ENCODE data around the gene GABRR3.
A peak's percentile ranks its signal among the peaks of the same experiment; 100 is the strongest.

GABRR3 gene

DNA sequence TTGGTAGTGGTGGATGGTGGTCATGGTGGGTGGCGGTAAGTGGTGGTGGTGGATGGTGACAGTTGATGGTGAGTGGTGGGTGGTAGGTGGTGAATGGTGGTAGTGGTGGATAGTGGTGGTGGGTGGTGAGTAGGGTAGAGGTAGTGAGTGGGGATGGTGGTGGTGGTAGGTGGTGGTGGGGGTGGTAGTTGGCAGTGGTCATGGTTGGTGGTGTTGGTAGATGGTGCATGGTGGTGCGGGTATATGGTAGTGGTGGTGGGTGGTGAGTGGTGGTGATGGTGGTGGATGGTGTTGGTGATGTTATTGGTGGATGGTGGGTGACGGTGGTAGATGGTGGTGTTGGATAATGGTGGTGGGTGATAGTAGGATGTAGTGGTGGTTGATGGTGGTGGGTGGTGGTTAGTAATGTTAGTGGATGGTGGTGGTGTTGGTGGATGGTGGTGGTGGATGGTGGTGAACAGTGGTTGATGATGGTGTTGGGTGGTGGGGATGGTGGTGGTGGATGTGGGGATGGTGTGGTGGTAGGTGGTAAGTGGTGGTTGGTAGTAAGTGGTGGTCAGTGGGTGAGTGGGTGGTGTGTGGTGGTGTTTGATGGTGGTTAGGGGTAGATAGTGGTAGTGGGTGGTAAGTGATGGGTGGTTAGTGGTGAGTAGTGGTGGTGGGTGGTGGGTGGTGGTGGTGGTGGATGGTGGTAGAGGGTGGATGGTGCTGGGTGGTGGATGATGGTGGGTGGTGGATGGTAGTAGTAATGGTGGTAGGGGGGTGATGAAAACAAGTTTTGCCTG is 46.1 kb downstream of the GABRR3 start:
- no peak for DNase-seq

DNA sequence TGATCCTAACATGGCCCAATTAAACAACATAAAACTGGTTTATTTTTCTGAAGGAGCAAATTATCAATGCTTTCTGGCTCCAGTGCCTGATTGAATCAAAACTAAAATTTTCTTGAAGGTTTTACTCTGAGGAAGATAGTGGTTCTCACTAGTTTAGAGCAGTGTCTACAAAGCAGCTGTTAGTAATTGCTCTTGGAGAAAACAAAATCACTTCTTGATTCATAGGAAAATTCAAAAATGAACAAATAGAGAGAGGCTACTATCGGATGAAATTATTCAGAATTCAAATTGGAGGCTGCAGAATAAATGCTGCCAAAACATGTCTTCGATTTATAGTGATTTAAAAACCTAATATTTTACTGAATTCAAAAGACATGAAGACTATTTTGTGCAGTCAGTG is 47.8 kb downstream of the GABRR3 start:
- no peak for DNase-seq

DNA sequence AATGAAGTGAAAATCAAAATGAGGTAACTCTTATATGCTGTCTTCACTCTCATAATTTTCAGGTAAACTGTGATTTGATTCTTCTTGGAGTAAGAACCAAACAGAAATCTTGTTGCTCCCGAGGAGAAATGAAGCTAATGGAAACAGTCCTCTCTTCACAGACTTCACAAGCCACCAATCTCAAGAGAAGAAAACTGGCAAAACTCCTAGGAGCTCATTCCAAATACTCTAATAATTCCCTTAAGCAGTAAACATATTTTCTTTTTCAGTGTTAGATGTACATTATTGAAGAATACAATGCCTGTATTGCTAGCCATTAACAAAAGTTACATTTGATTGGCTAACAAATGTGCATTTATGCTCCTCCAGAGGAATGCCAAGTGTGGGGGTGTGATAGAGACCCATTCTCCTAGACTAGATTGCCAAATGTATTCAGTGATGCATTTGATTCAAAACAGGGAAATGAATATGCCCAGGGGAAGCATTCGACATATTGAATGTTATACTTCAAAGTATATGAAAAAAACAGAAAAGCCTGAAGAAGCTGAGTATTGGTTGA is 51.1 kb downstream of the GABRR3 start:
- DNase-seq = no peak

DNA sequence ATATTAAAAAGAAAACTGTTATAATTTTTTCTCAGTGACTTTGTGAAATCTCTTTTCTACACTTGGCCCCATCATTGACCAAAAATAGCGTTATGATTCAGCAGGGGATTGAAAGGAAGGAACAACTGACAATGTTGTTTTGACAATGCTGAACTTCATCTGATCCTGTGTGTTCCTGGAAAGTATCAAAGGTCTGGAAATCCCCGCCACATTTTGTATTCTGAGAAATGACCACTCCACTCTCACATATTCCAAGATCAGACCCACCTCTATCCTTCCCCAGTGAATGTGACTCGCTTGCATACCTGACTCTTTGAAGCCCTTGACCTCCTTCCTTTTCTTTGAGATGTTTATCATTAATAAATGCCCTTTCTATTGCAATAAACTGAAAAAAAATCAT is 53.2 kb downstream of the GABRR3 start:
- no peak for DNase-seq

DNA sequence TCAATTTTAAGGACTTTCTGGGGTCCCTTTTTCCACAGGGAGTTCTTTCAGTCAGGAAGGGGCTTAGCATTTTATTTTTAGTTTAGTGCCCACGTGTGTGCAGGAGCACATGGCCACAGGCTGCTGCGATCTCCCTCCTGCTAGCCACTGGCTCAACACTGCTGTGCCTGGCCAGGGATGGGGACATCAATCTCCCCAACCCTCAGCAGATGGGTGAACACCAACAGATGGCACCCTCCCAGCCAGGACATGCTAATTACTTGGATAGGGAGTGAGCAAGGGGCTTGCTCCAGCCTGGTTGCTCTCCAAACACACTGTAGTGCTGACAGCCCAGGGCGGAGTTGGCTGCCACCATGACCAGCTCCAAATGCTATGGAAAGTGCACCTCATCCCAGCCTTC is 55.5 kb downstream of the GABRR3 start:
- DNase-seq = no peak

DNA sequence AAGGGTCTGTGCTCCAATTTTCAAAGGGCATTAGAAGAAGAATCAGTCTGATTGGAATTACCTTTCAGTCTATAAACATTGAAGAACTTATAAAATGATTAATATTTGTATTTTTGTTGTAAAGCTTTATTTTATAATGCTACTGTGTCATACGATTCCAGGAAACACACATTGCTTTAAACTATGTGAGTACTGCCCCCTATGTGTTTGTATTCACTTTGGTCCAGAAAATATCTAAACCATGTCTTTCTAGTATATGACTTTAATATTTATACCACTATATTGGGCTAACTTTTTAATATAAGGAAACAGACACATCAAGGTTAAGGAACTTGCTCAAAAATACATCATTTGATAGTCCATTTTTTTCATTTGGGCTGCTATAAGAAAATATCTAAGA is 59.6 kb downstream of the GABRR3 start:
- DNase-seq = no peak

DNA sequence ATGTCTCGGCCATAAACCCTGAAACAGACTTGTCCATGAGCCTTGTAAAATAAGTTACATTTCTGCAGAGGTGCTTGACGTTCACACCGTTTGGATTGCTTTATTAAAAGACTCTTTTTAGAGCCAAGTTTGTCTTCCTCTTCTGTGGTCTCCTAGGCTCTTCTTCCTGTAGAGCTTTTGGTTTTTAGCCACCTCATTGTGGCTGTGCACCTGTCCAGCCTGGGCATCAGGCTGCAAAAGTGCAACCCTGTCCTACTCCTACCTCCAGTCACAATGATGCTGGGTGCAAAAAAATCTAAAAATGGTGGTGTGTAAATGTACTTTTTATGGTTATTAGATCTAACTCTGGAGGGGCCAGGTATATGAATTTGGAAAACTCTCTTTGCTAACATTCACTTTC is 60.1 kb downstream of the GABRR3 start:
- no peak for DNase-seq

DNA sequence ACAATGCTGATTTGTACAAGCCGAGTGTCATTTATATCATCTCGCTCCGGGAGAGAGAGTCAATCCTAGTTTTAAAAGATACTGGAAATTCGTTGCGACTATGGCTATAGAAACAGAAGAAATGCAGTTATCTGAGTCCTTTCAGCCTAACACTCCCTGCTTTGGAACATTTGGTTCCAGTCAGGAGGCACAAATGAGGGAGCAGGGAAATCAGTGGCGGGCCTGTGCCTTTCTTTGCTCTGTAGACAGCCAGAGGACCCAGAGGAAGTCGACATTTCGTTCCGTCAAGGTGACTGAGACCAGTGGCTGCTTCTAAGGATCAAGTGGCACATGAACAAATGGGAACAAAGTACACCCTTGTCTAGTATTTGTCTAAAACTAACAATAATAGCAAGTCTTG is 62.1 kb downstream of the GABRR3 start:
- DNase-seq = no peak

DNA sequence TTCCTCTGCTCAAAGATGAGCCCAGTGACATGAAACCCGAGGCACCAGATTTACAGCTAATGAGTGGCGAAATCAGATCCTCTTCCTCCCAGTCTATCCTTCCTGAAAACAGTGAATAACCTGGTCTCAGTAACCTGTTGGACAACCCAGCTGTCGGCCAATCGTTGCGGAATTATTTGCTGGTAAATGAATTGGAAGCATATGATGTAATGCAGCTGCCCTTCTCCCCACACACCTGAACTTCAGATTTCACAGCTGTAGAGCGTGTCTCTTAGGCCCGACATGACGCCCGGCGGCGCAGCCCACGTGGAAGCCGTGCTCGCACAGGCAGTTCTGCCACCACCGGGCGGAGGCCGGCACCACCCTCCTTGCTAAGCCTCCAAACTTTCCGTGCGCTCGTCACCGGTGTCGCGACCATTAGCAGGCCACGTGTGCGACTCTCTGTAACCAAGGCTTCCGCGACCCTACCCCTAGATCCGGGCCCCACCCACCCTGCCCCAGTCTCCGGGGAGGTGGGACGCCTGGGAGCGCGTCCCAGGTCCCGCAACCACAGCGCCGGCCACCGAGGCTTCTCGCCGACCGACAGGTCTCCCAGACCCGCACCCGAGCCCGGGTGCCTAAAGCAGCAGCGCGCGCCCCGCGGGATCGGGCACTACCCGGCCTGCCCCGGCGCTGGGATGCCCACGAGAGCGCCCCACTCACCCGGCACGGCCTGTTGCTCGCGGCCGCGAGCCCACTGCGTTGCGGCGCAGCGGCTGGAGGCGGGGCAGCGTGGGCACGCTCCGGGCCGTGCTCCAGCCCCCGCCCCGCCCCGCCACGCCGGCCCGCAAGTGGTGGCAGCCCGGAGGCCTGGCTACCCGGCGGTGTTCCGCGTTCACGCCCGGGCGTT is 63.2 kb downstream of the GABRR3 start, which contains the start of gene RIOX2:
Gene RIOX2 (minus strand): TSS at position 753 of the 889 bp plus-strand sequence. CDS start 4,838 bp downstream, outside the sequence.
- DNase-seq = peak; percentile 72

DNA sequence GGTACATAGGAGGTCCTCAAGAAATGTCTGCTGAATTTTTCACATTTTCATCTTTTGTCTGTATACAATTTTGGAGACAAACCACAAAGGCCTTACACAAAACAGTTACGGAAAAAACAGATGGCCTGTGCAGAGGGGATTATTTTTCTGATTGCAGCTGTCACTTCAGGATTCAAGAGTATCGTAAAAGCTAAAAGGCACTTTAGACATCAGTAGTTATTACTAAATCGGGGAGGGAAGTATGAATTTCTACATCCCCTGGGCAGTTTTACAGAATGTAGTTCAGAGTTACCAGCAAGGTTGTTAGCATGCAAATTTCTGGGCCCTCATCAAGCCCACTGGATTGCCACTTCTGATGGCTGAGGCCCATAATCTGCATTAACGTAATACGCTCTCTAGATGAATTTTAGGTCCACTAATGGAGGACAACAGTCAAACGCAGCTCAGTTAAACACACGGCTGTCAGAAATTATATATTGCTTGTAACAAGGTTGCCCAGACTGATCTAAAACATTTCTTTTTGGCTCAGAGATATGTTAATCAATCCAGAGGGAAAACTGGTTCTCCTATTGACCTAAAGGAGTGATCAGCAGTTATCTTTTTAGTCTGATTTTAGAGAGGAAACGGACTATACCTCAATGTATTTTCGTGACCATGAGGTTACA is 64.0 kb downstream of the GABRR3 start:
- no peak for DNase-seq

DNA sequence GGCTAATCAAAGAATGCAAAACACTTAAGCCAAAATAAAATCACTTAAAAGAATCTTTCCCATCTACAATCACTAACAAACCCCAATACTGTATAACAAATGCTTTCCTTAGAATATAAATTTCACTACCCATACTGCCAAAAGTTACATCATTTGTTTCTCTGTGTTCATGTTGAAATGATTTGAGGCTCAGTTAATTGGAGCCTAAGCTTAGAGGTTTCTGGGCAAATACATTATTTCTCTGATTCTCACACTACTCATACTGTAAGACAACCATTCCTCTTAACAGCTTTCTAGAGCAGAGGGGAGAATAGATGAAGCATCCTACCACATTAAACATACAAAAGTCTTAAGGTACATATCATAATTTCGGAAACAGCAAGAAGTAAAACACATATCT is 65.0 kb downstream of the GABRR3 start:
- peak; percentile 45 for DNase-seq

DNA sequence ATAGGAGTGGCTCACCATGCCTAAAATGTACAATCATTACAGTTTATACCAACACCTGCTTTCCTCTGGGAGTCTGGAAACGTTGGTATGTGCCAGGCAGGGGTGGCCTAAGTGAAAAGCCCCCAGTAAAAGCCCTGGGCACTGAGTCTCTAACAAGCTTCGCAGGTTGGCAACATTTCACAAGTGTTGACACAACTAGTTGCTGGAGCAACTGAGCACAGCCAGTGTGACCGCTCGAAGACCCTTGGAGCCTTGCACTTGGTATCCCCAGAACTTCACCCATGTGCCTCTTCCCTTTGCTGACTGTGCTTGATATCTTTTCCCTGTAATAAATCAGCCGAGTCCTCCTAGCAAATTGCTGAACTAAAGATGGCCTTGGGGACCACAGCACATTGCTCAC is 65.6 kb downstream of the GABRR3 start:
- DNase-seq = no peak

DNA sequence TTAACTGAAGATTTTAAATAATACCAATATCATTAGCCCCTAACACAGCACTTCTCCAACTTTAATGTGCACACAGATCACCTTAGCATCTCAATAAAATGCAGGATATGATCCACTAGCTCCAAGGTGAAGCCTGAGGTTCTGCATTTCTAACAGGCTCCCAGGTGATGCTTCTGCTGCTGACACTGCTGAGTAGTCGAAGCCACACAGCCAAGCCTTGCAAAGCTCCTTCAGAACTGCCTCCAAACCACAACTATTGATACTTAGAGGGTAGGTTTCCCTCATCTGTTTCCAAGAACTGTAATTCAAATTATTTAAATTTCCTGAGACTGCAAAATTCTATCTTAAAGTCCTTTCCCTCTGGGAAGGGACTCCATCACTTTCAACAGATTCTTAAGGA is 66.7 kb downstream of the GABRR3 start:
- DNase-seq = no peak

DNA sequence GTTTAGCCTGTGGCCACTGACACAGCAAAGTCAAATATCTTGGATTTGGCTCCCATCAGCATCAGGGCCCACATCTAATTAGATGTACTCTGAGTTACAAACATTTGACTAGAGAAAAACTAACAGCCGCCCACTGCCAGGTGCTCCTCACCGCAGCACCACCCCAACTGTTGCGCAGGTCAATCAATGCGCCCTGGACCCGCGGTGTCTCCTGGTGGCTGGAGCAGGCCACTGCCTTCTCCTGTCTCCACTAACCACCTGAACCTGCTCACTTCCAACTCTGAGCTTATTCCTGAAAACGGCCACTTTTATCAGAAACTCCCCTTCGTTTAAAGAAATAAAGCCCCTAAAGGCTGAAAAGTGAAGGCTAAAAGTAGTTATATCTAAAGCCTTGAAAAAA is 67.1 kb downstream of the GABRR3 start:
- no peak for DNase-seq

DNA sequence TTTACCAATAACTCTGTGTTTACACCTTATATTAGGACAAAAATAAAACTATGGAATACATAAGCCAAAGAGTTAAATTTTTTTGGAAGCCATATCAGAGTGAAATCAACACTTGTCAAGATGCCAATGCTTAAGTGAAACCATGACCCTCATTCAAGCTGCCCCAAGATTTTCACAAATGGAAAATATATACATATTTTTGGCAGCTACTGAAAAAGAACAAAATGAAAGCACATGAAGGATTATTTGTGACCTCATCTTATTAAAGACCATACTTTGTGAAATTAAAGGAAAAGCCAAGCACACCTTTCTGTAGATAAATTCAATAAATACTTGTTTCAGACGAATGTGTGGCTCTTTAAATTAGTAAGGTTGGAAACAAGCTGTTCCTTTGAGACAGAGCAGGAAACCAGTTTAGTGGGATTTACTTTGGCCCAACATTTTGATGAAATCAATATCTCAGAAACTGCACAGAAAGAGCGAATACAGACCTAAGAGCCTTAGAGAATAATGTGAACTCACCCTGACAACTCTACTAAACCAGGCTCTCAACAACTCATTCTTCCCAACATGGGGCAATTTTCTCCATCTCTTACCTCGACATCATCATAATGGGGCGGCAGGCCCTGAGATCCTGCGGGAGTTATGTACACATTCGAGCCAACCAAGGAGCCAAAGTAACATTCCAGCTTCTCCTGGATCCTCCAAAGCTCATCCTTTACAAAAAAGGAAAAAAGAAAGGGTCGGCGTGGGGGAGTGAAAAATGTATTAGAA is 73.9 kb downstream of the GABRR3 start:
- DNase-seq = peak; percentile 23

DNA sequence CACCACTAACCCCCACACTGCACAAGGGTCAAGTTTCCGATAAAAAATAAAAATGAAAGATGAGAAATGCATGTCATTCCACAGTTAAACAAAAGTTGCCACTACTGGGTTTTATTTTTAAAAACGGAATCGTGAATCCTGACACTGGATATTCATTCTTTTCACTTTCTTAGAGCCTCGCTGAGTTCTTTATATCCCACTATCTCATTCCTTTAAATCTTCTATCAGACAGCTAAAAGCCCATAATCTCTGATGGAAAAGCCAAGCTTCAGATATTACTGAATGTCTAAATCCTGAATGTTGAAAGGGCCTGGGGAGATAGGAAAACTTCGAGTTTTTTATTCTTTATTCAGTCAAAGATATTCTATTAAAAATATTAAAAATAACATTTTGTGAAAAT is 74.6 kb downstream of the GABRR3 start:
- DNase-seq = no peak

DNA sequence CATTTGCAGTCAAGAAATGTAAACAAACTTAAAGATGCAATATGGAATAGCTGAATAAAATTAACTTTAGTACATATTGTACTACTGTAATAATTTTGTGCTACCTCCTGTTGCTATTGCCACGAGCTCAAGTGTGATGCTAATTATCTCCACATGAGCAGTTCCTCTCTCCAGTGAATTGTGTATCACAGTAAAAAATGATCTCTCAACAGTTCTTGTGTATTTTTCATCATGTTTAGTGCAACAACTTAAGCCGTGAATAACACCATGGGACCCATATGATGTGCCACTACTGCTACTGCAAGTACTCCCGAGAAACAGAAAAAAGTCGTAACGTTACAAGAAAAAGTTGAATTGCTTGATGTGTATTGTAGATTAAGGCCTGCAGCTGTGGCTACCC is 75.2 kb downstream of the GABRR3 start:
- DNase-seq = no peak

DNA sequence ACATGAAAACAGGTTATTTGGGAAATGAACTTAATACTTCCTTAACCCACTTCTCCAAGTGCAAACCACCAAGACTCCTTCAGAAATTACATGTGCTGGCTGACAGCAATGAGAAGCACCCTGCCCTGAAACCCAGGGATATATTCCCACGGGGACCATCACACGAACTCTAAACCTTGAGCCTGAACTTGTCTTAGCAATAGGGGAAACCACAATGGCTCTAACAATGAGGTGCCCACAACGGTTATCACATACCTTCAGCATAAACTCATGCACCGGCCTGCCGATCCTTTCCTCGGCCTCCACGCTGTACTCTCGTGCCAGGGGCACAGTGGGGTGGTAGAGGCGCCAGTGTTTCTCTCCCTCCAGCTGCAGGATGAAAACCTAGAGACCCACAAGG is 76.3 kb downstream of the GABRR3 start:
- DNase-seq = no peak

DNA sequence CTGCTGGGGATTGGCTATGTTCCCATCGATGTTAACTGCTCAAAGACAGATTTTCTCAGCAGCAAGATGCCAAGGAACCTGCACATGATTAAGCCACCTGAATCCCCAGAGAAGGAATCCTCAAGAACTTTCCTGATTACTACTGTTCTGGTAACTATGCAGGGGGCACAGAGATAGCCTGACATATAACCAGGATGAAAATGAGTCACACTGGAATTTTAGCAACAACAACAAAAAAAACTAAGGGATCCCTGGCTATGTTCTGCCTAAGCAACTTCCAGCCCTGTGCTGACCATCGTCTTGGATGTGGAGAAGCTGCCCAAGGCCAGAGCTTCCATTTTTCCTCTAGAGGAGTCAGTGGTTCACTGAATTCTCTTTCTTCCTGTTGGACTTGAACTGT is 76.7 kb downstream of the GABRR3 start:
- DNase-seq = peak; percentile 13

DNA sequence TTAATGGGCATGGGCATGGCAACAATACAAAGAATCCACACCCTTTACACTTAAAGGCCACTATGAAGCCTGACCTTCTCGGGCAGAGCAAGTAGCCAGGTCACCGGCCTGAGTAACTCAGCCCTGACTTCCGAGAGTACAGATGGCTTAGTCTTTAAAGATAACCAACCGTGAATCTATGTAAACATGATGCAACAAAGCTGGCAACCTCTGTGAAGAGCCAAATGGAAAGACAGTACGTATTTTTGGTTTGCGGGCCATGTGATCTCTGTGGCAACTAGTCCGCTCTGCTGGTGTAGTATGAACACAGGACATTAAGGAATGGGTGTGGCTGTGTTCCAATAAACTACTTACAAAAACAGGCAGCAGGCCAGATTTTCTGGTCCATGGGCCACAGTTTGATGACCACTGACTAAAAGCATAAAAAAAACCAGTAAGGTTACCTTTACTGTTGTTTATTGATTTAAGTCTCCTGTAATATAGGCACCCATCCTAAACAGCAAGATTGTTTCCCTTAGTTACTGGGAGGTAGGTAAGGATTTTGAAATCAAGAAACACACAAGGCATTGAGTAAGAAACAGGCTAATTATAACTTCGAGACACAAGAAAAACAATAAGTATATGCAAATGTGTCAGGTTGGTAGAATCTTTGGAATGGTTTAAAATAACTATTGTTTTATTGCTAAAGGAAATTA is 77.4 kb downstream of the GABRR3 start:
- DNase-seq = no peak

DNA sequence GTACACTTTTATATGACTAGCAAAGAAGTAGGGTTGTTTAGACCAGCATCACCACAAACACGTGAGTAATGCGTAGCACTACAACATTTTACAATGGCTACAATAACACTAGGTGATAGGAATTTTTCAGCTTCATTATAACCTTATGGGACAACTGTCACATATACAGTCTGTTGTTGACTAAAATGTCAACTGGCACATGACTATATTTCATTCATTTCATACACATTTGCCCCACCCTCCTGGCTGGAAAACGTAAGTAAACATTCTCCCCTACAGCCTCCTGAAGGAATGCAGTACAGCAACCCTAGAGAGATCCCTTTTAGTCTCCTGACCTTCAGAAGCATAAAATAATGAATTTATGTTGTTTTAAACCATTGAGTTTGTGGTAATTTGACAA is 79.1 kb downstream of the GABRR3 start:
- DNase-seq = no peak
